GM18505 (cell line): ENCODE measurements around the gene OS9.

ENCODE experiments used
- ATAC-seq: cut with Tn5 transposase; IDR thresholded peaks from one replicate; pipeline ENCODE4 v1.9.1; 2021; ENCODE audit not compliant: unreplicated experiment
- POLR2A ChIP-seq: IDR thresholded peaks from 4 replicates; pipeline ENCODE4 v1.6.1; 2011; ENCODE audit warnings: borderline replicate concordance; ENCODE audit not compliant: insufficient read depth, insufficient read length; ENCODE audit errors: extremely low read depth

OS9 gene

GRCh38 chr12:57739914-57740538, 46.1 kb downstream of the OS9 start:
- no peak for TF ChIP-seq POLR2A
- ATAC-seq, result no peak

- TF ChIP-seq POLR2A, result no peak
- peak; percentile 39 for ATAC-seq
Measured at GRCh38 chr12:57740656-57741412, 46.9 kb downstream of the OS9 start.

- ATAC-seq, result no peak
- no peak for TF ChIP-seq POLR2A
Measured at GRCh38 chr12:57741413-57741789, 47.5 kb downstream of the OS9 start.

GRCh38 chr12:57741844-57742738, 48.2 kb downstream of the OS9 start:
- ATAC-seq, result peak; percentile 51
- TF ChIP-seq POLR2A, result peak; percentile 62

- TF ChIP-seq POLR2A, result no peak
- no peak for ATAC-seq
Measured at GRCh38 chr12:57743769-57744168, 49.8 kb downstream of the OS9 start.

- peak; percentile 42 for ATAC-seq
Measured at GRCh38 chr12:57744194-57744776, 50.4 kb downstream of the OS9 start.

GRCh38 chr12:57744777-57745484, 51.0 kb downstream of the OS9 start, which contains the start of gene TSPAN31:
Gene TSPAN31 (plus strand): TSS chr12:57745039. CDS start chr12:57745155, 116 bp downstream.
- peak; percentile 78 for ATAC-seq
- TF ChIP-seq POLR2A, result peak; percentile 69

More at GRCh38 chr12:57744194-57744776, 50.4 kb downstream of the OS9 start:
- TF ChIP-seq POLR2A, result no peak

GRCh38 chr12:57745485-57745881, 51.6 kb downstream of the OS9 start:
- ATAC-seq, result no peak
- peak; percentile 34 for TF ChIP-seq POLR2A

- no peak for ATAC-seq
- no peak for TF ChIP-seq POLR2A
Measured at GRCh38 chr12:57746025-57746424, 52.1 kb downstream of the OS9 start.

GRCh38 chr12:57749061-57749460, 55.1 kb downstream of the OS9 start:
- no peak for ATAC-seq
- TF ChIP-seq POLR2A, result no peak

- no peak for ATAC-seq
- no peak for TF ChIP-seq POLR2A
Measured at GRCh38 chr12:57750561-57751431, 56.9 kb downstream of the OS9 start.

GRCh38 chr12:57751432-57751787, 57.5 kb downstream of the OS9 start:
- TF ChIP-seq POLR2A, result no peak

More at GRCh38 chr12:57751432-57751787, 57.5 kb downstream of the OS9 start:
- ATAC-seq, result no peak
